Psoas muscle (tissue), 8 donors: ENCODE measurements around the gene IL11RA. TPM values are rescaled to one million over a fixed set of nuclear protein-coding genes. Genes with fewer than 3 reads are reported as not detected.

Experiments used
- ATAC-seq, 4 donors: fragments of 200-7000 bp; cut with Tn5 transposase; one replicate each; pipeline ENCODE4 v1.9.1; 2020; ENCODE audit warnings: moderate library complexity in 3 of 4, mild to moderate bottlenecking in 2 of 4
- DNase-seq, 2 donors: peaks; one replicate each; pipeline ENCODE4 v3.0.0-alpha.2; 2020
- H3K27ac ChIP-seq: fragments of 200-600 bp; one replicate; pipeline ENCODE4 v1.8.0; 2022
- H3K27me3 ChIP-seq, 3 donors: fragments of 200-600 bp in 1 of 3; one replicate each; pipeline versions ENCODE4 v1.6.1 to v1.8.0; 2013 to 2022; ENCODE audit warnings: low read length in 2 of 3, mild to moderate bottlenecking in 2 of 3, moderate library complexity in 1 of 3; ENCODE audit not compliant: insufficient read depth in 3 of 3
- H3K36me3 ChIP-seq, 2 donors: fragments of 200-600 bp in 1 of 2; one replicate each; pipeline versions ENCODE4 v1.6.1 to v1.8.0; 2013 to 2022; ENCODE audit warnings: low read depth in 1 of 2, mild to moderate bottlenecking in 1 of 2, moderate library complexity in 1 of 2; ENCODE audit not compliant: insufficient read depth in 1 of 2
- H3K4me1 ChIP-seq: fragments of 200-600 bp; one replicate; pipeline ENCODE4 v1.8.0; 2022
- H3K4me3 ChIP-seq: fragments of 200-600 bp; one replicate; pipeline ENCODE4 v1.8.0; 2022; ENCODE audit warnings: mild to moderate bottlenecking
- H3K9me3 ChIP-seq: fragments of 200-600 bp; one replicate; pipeline ENCODE4 v1.8.0; 2022
- WGBS, 3 donors: extraction: QIAGEN DNeasy Blood & Tissue Kit; methylation state at CpG; one replicate each; pipeline versions ENCODE4 v1.1.6 to v1.1.7; 2013; 5-methylcytosine and 5-hydroxymethylcytosine counted together
- intact Hi-C, 2 donors: fragments of 100-400 bp; cut with DNase I; formaldehyde crosslinking; loops; one replicate each; pipeline versions ENCODE4 v1.11.0 to v1.14.2; 2022
- polyA plus RNA-seq, 3 donors: library from polyadenylated mRNA; stranded (reverse); fragments of 200-250 nt; gene quantifications; one replicate each; pipeline ENCODE4 v1.2.3, GENCODE V29; 2013
- total RNA-seq, 4 donors: library from RNA; stranded (reverse); fragmentation: NEBNext Ultra II Directional in 2 of 4; extraction: Animal tissue kit (Norgen Biotek cat#: 25700) in 2 of 4; gene quantifications; one replicate each; pipeline versions ENCODE4 v1.2.1 to v1.2.4, GENCODE V29; 2021 to 2023
- TF ChIP-seq, protein P1 (sequence below): fragments of 200-600 bp; IDR thresholded peaks from one replicate; pipeline ENCODE4 v1.8.0; 2022; ENCODE audit warnings: antibody characterized with exemption
- donor health status: healthy with polysubstance abuse.
- donor health status: DM: no; HTN: no; CAD: no; lungs with moderate emphysema.
- donor health status: Bipolar disorder and iron deficiency.
- donor health status: healthy.
- donor health status: DM: yes; HTN: yes; CAD: no.
- donor health status: DM: no; HTN: no; CAD: no.
- donor health status: DM: no; HTN: no; CAD: no.
- donor health status: DM: yes; HTN: yes; CAD: no.

The IL11RA gene
- total and polyA plus RNA-seq, 7 donors = 7.7 to 20.1 (median 12.3) TPM

DNA sequence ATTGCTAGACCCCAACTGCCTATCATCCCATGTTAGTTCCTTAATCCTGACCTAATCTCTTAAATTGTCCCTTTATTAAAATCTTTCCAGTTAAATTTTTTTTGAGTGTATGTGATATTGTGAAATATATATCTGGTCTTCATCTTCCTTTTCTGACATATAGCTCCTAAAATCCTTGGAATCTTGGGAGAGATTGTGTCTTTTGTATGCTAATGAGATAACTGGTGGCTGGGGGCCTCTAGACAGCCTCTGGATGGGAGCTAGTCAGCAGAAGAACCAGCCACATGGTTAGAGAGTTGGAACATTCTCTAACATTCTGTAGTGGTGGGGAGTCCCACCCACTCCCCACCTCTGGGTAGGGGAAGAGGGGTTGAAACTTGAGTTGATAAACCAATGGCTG, 42.8 kb downstream of the IL11RA start:
- TF ChIP-seq, protein P1, sequence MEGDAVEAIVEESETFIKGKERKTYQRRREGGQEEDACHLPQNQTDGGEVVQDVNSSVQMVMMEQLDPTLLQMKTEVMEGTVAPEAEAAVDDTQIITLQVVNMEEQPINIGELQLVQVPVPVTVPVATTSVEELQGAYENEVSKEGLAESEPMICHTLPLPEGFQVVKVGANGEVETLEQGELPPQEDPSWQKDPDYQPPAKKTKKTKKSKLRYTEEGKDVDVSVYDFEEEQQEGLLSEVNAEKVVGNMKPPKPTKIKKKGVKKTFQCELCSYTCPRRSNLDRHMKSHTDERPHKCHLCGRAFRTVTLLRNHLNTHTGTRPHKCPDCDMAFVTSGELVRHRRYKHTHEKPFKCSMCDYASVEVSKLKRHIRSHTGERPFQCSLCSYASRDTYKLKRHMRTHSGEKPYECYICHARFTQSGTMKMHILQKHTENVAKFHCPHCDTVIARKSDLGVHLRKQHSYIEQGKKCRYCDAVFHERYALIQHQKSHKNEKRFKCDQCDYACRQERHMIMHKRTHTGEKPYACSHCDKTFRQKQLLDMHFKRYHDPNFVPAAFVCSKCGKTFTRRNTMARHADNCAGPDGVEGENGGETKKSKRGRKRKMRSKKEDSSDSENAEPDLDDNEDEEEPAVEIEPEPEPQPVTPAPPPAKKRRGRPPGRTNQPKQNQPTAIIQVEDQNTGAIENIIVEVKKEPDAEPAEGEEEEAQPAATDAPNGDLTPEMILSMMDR = no peak
- Histone ChIP-seq H3K27ac (no peak overlapping the region), H3K4me1 (no peaks in the 10 kb centered on the region), H3K27me3 (no peaks in the 10 kb centered on the region), H3K4me3 (no peak overlapping the region), H3K9me3 (no peaks in the 10 kb centered on the region), H3K36me3 (no peaks in the 10 kb centered on the region)
- ATAC-seq = no peak
- DNase-seq = no peak
- intact Hi-C loops = no loop called here

DNA sequence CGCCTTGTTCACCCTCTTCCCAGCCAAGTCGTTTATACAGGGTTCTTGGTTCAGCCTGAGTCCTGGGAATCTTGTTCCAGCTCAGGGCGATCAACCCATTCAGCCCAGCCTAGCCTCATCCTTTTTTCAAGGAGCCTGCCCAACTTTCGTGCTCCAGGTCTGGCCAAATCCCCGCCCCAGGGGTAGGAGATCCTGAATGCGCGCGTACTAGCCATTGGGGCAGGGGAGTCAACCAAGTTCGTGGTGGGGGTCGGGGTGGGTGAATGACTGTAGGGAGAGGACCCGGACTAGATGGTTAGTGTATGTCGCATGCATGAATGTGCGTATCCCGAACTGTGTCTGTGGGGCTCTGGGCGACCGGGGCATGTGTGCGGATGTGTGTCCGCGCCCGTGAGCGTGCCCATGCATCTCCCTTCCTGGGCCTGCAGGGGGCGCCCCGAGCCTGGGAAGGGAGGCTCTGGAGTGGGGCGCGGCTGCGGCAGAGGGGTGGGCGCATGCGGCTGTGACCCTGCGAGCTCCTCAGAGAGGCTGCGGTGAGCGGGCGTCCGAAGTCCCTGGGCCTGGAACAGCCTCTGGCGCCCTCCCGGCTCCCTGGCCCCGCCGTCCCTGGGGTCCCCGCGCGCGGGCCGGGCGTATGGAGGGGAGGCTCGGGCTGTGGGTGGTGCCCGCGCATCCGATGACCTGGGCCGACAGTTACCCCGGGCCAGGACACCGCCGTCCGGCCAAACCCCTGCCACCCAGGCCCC, 49.2 kb downstream of the IL11RA start:
- Histone ChIP-seq H3K4me3 (peak overlapping the region; percentile 84), H3K9me3 (no peaks in the 10 kb centered on the region), H3K27ac (peak overlapping the region; percentile 3), H3K4me1 (no peaks in the 10 kb centered on the region), H3K36me3 (no peaks in the 10 kb centered on the region), H3K27me3 (peaks cover 0 to 4% (median 0%) of the 10 kb centered on the region in 3 donors)
- intact Hi-C loops = loop anchor here in 1 of 2 donors (5.0 kb wide), 2 partner anchors 54 to 89 kb away; partner anchors contain the start of genes GALT and RPP25L
- TF ChIP-seq, protein P1 = peak; percentile 85
- ATAC-seq = peak; percentile 88 to 95 (median 94)
- WGBS, 3 donors = 6 to 9% (median 9%) methylated on average over 32 to 52 of the region's 52 CpGs
- peak; percentile 81 to 84 for DNase-seq

DNA sequence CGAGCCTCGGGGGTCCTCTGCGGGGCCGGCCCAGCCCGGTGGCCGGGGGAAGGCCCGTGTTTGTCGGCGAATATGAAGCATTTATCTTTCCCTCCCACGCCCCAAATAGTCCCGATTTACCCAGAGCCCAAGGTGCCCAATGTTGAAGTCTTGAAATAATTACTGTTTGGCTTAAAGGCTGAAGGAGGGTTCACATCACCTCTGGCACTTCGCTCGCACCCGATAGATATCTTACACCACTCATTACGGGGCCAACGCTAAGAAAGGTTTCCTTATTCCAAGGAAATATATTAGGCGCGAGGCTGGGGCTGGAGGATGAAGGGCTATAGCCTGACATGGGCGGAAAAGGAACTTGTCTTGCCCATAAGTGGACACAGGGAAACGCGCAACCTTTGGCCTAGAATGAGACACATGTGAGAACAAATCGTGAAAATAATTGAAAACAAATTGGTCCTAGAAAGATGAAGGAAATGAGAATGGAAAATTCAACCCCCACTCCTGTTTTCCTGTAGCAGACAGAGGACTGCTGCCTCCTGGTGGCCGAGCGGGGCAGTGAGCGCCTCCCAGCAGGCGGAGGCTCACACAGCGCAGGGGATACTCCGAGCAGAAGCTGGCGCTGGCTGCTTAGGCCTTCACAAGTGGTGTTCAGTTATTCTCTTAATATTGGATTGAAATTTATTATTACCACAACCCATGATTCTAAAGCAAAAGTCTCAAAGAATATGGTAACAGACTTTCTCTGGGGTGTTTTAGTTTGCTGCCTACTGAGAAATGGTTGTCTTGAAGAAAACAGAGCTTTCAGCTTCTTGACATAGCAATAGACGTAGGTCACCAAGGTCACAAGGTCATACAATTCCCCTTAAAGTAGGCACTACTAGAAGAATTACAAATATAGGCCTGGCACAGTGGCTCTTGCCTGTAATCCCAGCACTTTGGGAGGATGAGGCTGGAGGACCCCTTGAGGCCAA, 50.1 kb downstream of the IL11RA start:
- WGBS, 3 donors = 3 to 4% (median 4%) methylated on average over 30 of the region's 30 CpGs
- ATAC-seq (peak; percentile 87 to 96 (median 92)), DNase-seq (peak; percentile 81 to 90)
- peak overlapping the region; percentile 3 for H3K27ac ChIP-seq
- peak overlapping the region; percentile 84 for H3K4me3 ChIP-seq
- no peaks in the 10 kb centered on the region for H3K9me3 ChIP-seq
- TF ChIP-seq, protein P1 = peak; percentile 98
- H3K27me3 ChIP-seq = peaks cover 0 to 4% (median 0%) of the 10 kb centered on the region in 3 donors
- intact Hi-C loops = loop anchor here in 1 of 2 donors (2.0 to 5.0 kb wide), 3 partner anchors 39 to 90 kb away; partner anchors contain the start of genes CCL27, GALT and RPP25L
- no peaks in the 10 kb centered on the region for H3K4me1 ChIP-seq
- no peaks in the 10 kb centered on the region for H3K36me3 ChIP-seq

DNA sequence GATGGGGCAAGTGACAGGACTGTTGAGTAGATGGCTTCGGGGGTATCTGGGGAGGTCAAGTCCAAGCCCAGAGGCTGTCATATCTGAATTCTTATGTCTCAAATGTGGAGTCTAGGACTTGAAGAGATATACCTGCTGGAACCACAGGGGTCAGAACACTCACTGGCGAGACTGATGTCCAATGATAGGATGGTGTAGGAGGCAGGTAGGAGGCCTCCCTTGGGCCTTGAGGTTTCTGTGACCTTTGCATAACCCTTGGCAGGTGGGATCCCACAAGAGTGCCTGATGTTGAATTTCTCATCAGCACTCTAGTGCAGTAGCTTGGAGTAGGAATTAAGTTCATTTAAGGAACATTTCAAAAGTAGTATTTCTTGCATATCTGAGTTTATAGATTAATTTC, 55.1 kb downstream of the IL11RA start:
- no peaks in the 10 kb centered on the region for H3K36me3 ChIP-seq
- TF ChIP-seq, protein P1 = no peak
- H3K9me3 ChIP-seq = no peaks in the 10 kb centered on the region
- intact Hi-C loops = no loop called here
- H3K4me1 ChIP-seq = no peaks in the 10 kb centered on the region
- WGBS, 3 donors = 78 to 93% (median 87%) methylated on average over 2 of the region's 2 CpGs
- DNase-seq (no peak), ATAC-seq (no peak)
- no peak overlapping the region for H3K4me3 ChIP-seq
- H3K27ac ChIP-seq = no peak overlapping the region
- H3K27me3 ChIP-seq = no peaks in the 10 kb centered on the region
